CD4-positive, alpha-beta memory T cell (primary cell): ENCODE data around the gene VEGFD. TPM values are rescaled to one million over a fixed set of nuclear protein-coding genes. Genes with fewer than 3 reads are reported as not detected.

Experiments
- CTCF ChIA-PET: fragments of 350-600 bp; sonication (Branson Sonifier 250); formaldehyde crosslinking; loops from one replicate; lab custom pipeline; 2021; ENCODE audit warnings: inconsistent platforms; ENCODE audit not compliant: partially characterized antibody; lab: Charles Lee
- POLR2A ChIA-PET: fragments of 350-600 bp; sonication (Branson Sonifier 250); formaldehyde crosslinking; loops from one replicate; lab custom pipeline; 2021; ENCODE audit not compliant: partially characterized antibody; lab: Charles Lee
- DNase-seq, 5 donors: peaks; one replicate each; pipeline versions ENCODE4 v3.0.0 to v3.0.0-alpha.2; 2020 to 2022; ENCODE audit warnings: mixed read lengths in 1 of 5
- H3K27ac ChIP-seq: one replicate; pipeline ENCODE4 v1.7.0; 2013; ENCODE audit warnings: low read depth, low read length
- H3K27me3 ChIP-seq: 2 replicates; pipeline ENCODE4 v1.7.0; 2013; ENCODE audit warnings: mild to moderate bottlenecking, low read length, moderate library complexity; ENCODE audit not compliant: insufficient read depth
- H3K36me3 ChIP-seq: 2 replicates; pipeline ENCODE4 v1.7.0; 2013; ENCODE audit warnings: mild to moderate bottlenecking, low read length, moderate library complexity; ENCODE audit not compliant: insufficient read depth
- H3K4me1 ChIP-seq: 2 replicates; pipeline ENCODE4 v1.7.0; 2013; ENCODE audit warnings: mild to moderate bottlenecking, low read length, moderate library complexity; ENCODE audit not compliant: insufficient read depth
- H3K4me3 ChIP-seq, 2 donors: one replicate each; pipeline ENCODE4 v1.7.0; 2013; ENCODE audit warnings: low read length in 2 of 2, mild to moderate bottlenecking in 1 of 2
- H3K9me3 ChIP-seq, 2 donors: one replicate each; pipeline ENCODE4 v1.7.0; 2013; ENCODE audit warnings: low read length in 2 of 2, control low read depth in 1 of 2; ENCODE audit not compliant: control insufficient read depth in 1 of 2
- H3K27ac Mint-ChIP-seq, 7 donors: one replicate each; pipeline ENCODE4 v1.8.0; 2020 to 2021; ENCODE audit warnings: mixed read lengths in 7 of 7, mild to moderate bottlenecking in 6 of 7, inconsistent platforms in 3 of 7, moderate library complexity in 3 of 7
- H3K27me3 Mint-ChIP-seq, 2 donors: one replicate each; pipeline ENCODE4 v1.8.0; 2020 to 2021; ENCODE audit warnings: mixed read lengths in 2 of 2
- H3K36me3 Mint-ChIP-seq, 2 donors: one replicate each; pipeline ENCODE4 v1.8.0; 2020 to 2021; ENCODE audit warnings: mixed read lengths in 2 of 2, inconsistent platforms in 1 of 2, mild to moderate bottlenecking in 1 of 2
- H3K4me1 Mint-ChIP-seq, 4 donors: one replicate each; pipeline ENCODE4 v1.8.0; 2020 to 2021; ENCODE audit warnings: mixed read lengths in 4 of 4, mild to moderate bottlenecking in 1 of 4
- H3K4me3 Mint-ChIP-seq, 8 donors: one replicate each; pipeline ENCODE4 v1.8.0; 2020 to 2021; ENCODE audit warnings: mixed read lengths in 8 of 8, mild to moderate bottlenecking in 7 of 8, moderate library complexity in 6 of 8, inconsistent platforms in 3 of 8
- H3K9me3 Mint-ChIP-seq, 8 donors: one replicate each; pipeline ENCODE4 v1.8.0; 2020 to 2021; ENCODE audit warnings: mixed read lengths in 8 of 8, mild to moderate bottlenecking in 5 of 8, inconsistent platforms in 3 of 8, moderate library complexity in 1 of 8
- intact Hi-C: fragments of 100-400 bp; cut with micrococcal nuclease; formaldehyde crosslinking; loops from one replicate; pipeline ENCODE4 v1.15.1; 2023
- polyA plus RNA-seq, 2 donors: library from polyadenylated mRNA; unstranded; fragments of 300-500 nt; fragmentation: Illumina TruSeq; gene quantifications; one replicate each; pipeline ENCODE4 v1.2.3, GENCODE V29; 2021
- total RNA-seq, 2 experiments: library from RNA; stranded (reverse); gene quantifications; one replicate each; pipeline ENCODE4 v1.2.3, GENCODE V29; 2021

VEGFD gene
- total and polyA plus RNA-seq, 4 experiments from 2014 or later = 0.15 TPM; not detected in 3

DNA sequence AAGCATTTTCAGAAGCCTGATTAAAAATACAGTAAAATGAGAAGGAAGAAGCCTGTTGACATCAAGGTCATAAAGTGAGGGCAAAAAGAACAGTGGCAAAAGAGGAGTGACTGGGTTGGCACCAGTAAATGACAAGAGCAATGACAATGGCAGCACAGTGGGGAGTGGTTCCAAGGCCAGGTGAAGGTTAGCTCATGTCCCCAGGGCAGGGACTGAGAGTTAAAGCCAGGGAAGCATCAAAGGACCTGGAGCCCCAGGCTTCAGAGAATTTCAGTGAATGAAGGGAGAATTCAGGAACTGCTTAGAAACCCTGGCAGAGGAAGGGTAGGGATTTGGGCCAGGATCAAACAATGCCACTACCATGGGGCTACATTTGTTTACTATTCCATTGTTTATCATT is 40.1 kb downstream of the VEGFD start:
- Mint-ChIP-seq H3K4me1 (no peaks in the 10 kb centered on the region), H3K27ac (no peak overlapping the region), H3K4me3 (no peak overlapping the region), H3K27me3 (peaks cover 10 to 13% of the 10 kb centered on the region in 2 donors), H3K9me3 (no peaks in the 10 kb centered on the region), H3K36me3 (no peaks in the 10 kb centered on the region)
- intact Hi-C loops = no loop called here
- ChIA-PET CTCF (no interaction called here), POLR2A (no interaction called here)
- no peaks in the 10 kb centered on the region for H3K27me3 ChIP-seq
- H3K4me3 ChIP-seq = no peak overlapping the region
- H3K4me1 ChIP-seq = no peaks in the 10 kb centered on the region
- no peak for DNase-seq
- H3K36me3 ChIP-seq = no peaks in the 10 kb centered on the region
- no peaks in the 10 kb centered on the region for H3K9me3 ChIP-seq
- H3K27ac ChIP-seq = no peak overlapping the region

DNA sequence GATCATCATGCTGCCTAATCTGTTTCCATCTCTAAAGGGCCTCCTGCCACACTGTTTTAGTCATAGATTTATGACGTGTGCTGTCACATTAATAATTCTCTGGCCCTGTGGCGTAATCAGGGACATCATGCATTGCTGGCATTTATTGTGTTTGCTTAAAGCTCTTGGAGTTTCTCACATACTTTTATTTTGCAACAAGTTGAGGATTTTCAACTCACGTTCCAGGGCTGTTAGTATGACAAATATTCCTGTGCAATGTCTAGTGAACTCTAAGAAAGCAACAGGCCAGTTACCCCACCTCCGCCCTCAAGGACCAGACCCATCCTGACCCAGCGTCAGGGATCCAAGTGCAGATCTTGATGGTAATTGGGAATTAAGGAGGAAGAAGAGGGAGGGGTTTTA is 41.1 kb downstream of the VEGFD start:
- DNase-seq = no peak
- Histone ChIP-seq H3K36me3 (no peaks in the 10 kb centered on the region), H3K27ac (no peak overlapping the region), H3K27me3 (peaks cover 5% of the 10 kb centered on the region), H3K4me3 (no peak overlapping the region), H3K9me3 (no peaks in the 10 kb centered on the region), H3K4me1 (no peaks in the 10 kb centered on the region)
- ChIA-PET POLR2A (no interaction called here), CTCF (no interaction called here)
- Mint-ChIP-seq H3K27me3 (peaks cover 9 to 13% of the 10 kb centered on the region in 2 donors), H3K9me3 (no peaks in the 10 kb centered on the region), H3K4me1 (no peaks in the 10 kb centered on the region), H3K27ac (peak overlapping the region in 1 of 7 donors; percentile 29), H3K4me3 (no peak overlapping the region), H3K36me3 (no peaks in the 10 kb centered on the region)
- intact Hi-C loops = no loop called here

DNA sequence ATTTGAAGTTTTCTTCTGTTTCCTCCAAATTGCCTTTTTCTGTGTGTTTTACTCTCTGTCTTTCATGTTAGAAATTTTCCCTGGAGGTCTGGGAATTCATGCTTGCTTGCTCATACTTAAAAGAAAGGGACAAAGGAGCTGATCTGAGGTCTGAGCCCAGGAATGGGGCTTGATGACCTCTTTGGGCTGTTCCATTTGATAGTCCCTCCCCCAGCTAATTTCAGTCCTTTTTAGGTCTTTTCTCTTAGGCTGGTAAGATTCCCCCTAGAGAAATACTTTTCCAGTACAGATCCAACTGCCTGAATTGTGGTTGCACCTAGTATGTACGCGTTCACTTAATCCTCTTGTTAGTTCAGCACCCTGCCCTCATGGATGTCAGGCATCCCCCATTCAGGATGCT is 43.3 kb downstream of the VEGFD start:
- intact Hi-C loops = no loop called here
- H3K27me3 Mint-ChIP-seq = peaks cover 13 to 15% of the 10 kb centered on the region in 2 donors
- Histone ChIP-seq H3K36me3 (no peaks in the 10 kb centered on the region), H3K27me3 (peaks cover 5% of the 10 kb centered on the region), H3K4me3 (no peak overlapping the region), H3K27ac (no peak overlapping the region), H3K4me1 (peaks cover 8% of the 10 kb centered on the region), H3K9me3 (no peaks in the 10 kb centered on the region)
- no peak for DNase-seq
- ChIA-PET POLR2A (no interaction called here), CTCF (no interaction called here)
- H3K4me3 Mint-ChIP-seq = no peak overlapping the region
- no peaks in the 10 kb centered on the region for H3K36me3 Mint-ChIP-seq
- H3K9me3 Mint-ChIP-seq = no peaks in the 10 kb centered on the region
- peaks cover 0 to 8% (median 2%) of the 10 kb centered on the region in 4 donors for H3K4me1 Mint-ChIP-seq
- H3K27ac Mint-ChIP-seq = no peak overlapping the region

DNA sequence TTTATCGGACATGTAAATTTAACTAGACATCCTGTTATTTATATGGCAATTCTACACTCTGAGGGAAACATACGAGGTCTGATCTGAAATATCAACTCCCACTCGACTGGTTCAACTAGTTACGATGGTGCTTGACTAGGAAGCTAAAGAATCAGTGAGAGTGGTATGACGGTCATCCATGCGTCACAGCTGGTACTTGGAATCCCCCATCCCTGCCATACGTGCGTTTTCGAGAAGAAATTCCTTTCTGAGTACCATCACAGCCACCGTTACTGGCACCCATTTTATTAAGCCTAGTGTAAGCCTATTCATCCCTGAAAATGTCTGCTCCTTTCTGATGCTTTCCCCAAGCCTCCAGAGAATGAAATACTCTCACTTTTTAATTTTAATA is 48.2 kb downstream of the VEGFD start:
- Histone ChIP-seq H3K27ac (peak overlapping the region; percentile 89), H3K4me3 (peak overlapping the region; percentile 47 to 73)
- CTCF ChIA-PET = interaction anchor here (1.0 kb wide), 1 partner anchor 11 kb away, joined by 4 read pairs; no protein-coding TSS in a partner anchor

DNA sequence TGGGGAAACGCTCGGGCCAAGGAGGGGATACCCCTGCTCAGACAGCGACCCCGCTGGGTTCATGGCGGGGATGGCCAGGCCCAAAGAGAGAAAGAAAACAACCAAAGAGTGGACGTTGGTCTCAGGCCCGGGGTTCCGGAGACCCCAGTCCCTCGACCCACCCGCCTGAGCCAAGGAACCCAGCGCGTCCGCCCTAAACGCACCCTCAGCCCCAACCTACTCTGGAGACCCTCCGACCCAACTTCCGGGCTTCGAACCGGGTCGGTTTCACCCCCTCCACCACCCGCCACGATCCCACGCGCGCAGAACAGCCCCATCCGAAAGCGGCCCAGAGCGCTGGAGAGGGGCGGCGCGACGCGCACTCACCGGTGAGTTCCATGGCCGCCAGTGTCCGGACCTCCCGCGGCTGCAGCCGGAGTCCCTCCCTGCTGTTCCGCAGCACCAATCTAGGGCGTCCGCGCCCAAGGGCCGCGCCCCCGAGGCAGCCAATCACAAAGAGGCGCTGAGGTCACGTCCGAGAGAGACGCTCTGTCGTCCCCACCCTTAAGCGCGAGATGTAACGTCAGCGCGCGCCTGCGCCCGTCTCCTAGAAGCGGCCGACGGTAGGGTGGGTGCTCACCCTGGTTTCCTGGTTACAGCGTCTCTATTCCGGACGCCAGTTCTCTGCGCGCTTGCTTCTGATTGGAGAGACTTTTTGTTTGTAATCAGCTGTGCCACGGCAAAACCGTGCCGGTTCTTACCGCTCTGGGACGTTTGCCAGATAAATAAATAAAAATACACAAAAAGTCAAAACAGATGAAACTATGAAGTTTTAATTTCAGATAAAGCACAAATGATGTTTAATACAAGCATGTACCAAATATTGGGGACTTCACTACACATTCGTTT is 48.8 kb downstream of the VEGFD start, which contains the start of gene PIGA:
Gene PIGA, minus strand, starts transcription at position 389 of the 888 bp plus-strand sequence. CDS start 3,593 bp downstream, outside the sequence.
- H3K27me3 Mint-ChIP-seq = peaks cover 4 to 6% of the 10 kb centered on the region in 2 donors
- Histone ChIP-seq H3K9me3 (no peaks in the 10 kb centered on the region), H3K27ac (peak within 1 kb of the TSS; percentile 89), H3K27me3 (peaks cover 5% of the 10 kb centered on the region), H3K36me3 (peaks cover 8% of the 10 kb centered on the region), H3K4me3 (peak within 1 kb of the TSS; percentile 73 to 84), H3K4me1 (peaks cover 20% of the 10 kb centered on the region)
- H3K4me3 Mint-ChIP-seq = peak within 1 kb of the TSS; percentile 90 to 96 (median 91)
- H3K9me3 Mint-ChIP-seq = no peaks in the 10 kb centered on the region
- ChIA-PET CTCF (interaction anchor here (1.0 kb wide), 1 partner anchor 12 kb away, joined by 4 read pairs; no protein-coding TSS in a partner anchor), POLR2A (interaction anchor here (1.0 kb wide), 1 partner anchor 403 kb away, joined by 3 read pairs; no protein-coding TSS in a partner anchor)
- peaks cover 0 to 26% of the 10 kb centered on the region in 2 donors for H3K36me3 Mint-ChIP-seq
- peaks cover 4 to 28% (median 8%) of the 10 kb centered on the region in 4 donors for H3K4me1 Mint-ChIP-seq
- intact Hi-C loops = loop anchor here (1.0 to 5.0 kb wide), 5 partner anchors 462 to 1451 kb away; partner anchors contain the start of genes AP1S2, FANCB, MOSPD2 and TXLNG
- H3K27ac Mint-ChIP-seq = peak within 1 kb of the TSS; percentile 95 to 97 (median 96)
- peak; percentile 87 to 97 (median 93) for DNase-seq

More for the DNA sequence above, 48.2 kb downstream of the VEGFD start:
- DNase-seq = peak in 4 of 5 donors; percentile 56 to 88 (median 68)
- peaks cover 0 to 26% of the 10 kb centered on the region in 2 donors for H3K36me3 Mint-ChIP-seq
- POLR2A ChIA-PET = interaction anchor here (1.0 kb wide), 1 partner anchor 403 kb away, joined by 3 read pairs; no protein-coding TSS in a partner anchor
- intact Hi-C loops = loop anchor here (5.0 kb wide), 2 partner anchors 1276 to 1304 kb away; no protein-coding TSS in a partner anchor
- peaks cover 8 to 9% of the 10 kb centered on the region in 2 donors for H3K27me3 Mint-ChIP-seq
- Histone ChIP-seq H3K4me1 (peaks cover 20% of the 10 kb centered on the region), H3K9me3 (no peaks in the 10 kb centered on the region), H3K36me3 (peaks cover 8% of the 10 kb centered on the region), H3K27me3 (peaks cover 5% of the 10 kb centered on the region)
- peaks cover 4 to 28% (median 8%) of the 10 kb centered on the region in 4 donors for H3K4me1 Mint-ChIP-seq
- peak overlapping the region; percentile 95 to 97 (median 96) for H3K27ac Mint-ChIP-seq
- peak overlapping the region; percentile 90 to 96 (median 91) for H3K4me3 Mint-ChIP-seq
- no peaks in the 10 kb centered on the region for H3K9me3 Mint-ChIP-seq

DNA sequence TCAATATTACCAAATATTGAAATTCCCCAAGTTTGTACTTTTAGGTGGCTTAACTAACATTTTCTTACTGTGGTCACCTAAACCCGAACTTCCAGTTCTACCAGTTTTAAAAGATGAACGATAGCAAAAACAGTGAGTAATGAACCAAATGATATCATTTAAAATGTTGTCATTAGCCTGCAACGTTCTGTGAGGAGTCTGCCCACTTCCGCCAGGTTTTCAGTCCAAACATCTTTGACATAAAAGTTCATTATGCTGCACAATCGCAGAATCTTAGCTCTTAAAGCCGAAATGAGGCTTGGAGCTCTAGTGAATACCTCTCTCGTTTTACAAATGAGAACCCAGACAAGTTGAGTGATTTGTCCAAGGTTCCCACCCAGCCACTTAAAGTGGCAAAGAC is 49.7 kb downstream of the VEGFD start:
- H3K36me3 Mint-ChIP-seq = peaks cover 0 to 29% of the 10 kb centered on the region in 2 donors
- ChIA-PET CTCF (no interaction called here), POLR2A (no interaction called here)
- intact Hi-C loops = loop anchor here (2.0 kb wide), 2 partner anchors 520 to 1452 kb away; partner anchors contain the start of genes AP1S2 and TXLNG
- peaks cover 4 to 28% (median 8%) of the 10 kb centered on the region in 4 donors for H3K4me1 Mint-ChIP-seq
- Histone ChIP-seq H3K4me3 (peak overlapping the region; percentile 73 to 84), H3K36me3 (peaks cover 8% of the 10 kb centered on the region), H3K27me3 (peaks cover 5% of the 10 kb centered on the region), H3K4me1 (peaks cover 20% of the 10 kb centered on the region), H3K27ac (peak overlapping the region; percentile 89), H3K9me3 (no peaks in the 10 kb centered on the region)
- peak overlapping the region; percentile 95 to 97 (median 96) for H3K27ac Mint-ChIP-seq
- H3K27me3 Mint-ChIP-seq = peaks cover 4 to 6% of the 10 kb centered on the region in 2 donors
- H3K4me3 Mint-ChIP-seq = peak overlapping the region; percentile 90 to 96 (median 91)
- no peaks in the 10 kb centered on the region for H3K9me3 Mint-ChIP-seq
- peak; percentile 26 to 61 (median 51) for DNase-seq

DNA sequence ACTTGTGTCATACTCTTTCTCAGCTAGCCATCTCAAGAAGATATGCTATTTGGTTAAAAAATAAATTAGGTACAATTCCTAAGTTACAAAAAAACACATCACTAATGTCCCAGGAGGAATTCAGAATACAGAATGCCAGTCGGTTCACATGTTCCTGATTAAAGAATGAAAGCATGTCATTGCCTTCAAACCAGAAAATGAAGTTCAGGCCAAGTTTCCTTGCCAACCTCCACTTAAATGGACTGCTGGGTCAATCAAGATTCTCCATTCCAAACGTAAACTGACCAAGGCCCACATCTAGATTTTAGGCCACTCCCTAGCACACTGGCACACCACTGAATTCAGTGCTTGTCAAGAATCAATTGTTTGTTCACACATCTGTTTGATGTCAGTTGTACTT is 55.4 kb downstream of the VEGFD start:
- Mint-ChIP-seq H3K27me3 (no peaks in the 10 kb centered on the region), H3K4me3 (no peak overlapping the region), H3K4me1 (peaks cover 0 to 6% (median 3%) of the 10 kb centered on the region in 4 donors), H3K27ac (peak overlapping the region in 1 of 7 donors; percentile 68), H3K36me3 (peaks cover 2 to 44% of the 10 kb centered on the region in 2 donors), H3K9me3 (no peaks in the 10 kb centered on the region)
- CTCF ChIA-PET = interaction anchor here (1.3 kb wide), 1 partner anchor 23 kb away, joined by 3 read pairs; no protein-coding TSS in a partner anchor
- Histone ChIP-seq H3K27me3 (no peaks in the 10 kb centered on the region), H3K27ac (no peak overlapping the region), H3K4me3 (no peak overlapping the region), H3K4me1 (peaks cover 3% of the 10 kb centered on the region), H3K36me3 (peaks cover 8% of the 10 kb centered on the region), H3K9me3 (no peaks in the 10 kb centered on the region)
- intact Hi-C loops = no loop called here
- no peak for DNase-seq
- POLR2A ChIA-PET = no interaction called here
